Measurements from ENCODE around the gene CDH13. TPM values are rescaled to one million over a fixed set of nuclear protein-coding genes. Genes with fewer than 3 reads are reported as not detected.

Gene CDH13
- total and polyA plus RNA-seq, 9 of the 15 experiments (the other 6 are each of a cell fraction or from before 2014, with no cell fraction given), result 0.03 TPM; not detected in 8

DNA sequence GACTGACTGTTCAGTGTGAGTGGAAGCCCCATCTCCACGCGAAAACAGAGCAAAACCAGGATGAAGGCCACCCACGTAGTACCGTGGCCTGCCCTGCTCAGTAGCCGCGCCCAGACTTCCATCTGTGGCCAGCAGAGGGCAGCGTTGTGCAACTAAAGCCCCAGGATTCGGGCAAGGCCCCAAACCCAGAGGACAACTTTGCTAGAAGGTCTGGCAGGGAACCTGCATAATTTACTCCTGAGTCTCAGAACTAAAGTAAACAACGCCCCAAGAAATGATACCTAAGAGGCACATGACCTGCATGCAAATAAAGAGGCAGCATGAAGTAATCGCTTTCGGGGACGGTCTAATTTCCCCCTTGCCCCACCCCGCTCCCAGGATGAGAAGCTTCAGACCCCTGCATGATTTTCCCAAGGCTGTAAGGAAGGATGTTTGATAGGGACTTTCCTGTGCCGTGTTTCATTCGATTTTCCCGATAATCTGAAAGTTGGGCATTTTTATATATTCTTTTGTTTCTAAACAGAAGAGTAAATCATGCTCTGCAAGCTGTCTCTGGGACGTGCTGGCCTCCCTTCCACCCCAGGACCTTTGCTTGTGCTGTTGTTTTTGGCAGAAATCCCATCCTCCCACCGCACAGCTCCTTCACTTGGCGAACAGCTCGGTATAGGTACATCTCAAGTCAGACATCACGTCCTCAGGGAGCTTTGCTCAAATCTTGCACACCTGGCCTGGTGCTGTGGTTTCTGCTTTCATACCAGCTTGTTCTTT is 1199.6 kb downstream of the CDH13 start (continued):
- TF ChIP-seq HNRNPK (IDR thresholded peaks at IDR 0.05; ENCODE audit: low read depth, low read length, poor library complexity, severe bottlenecking) (no peak), REST (IDR thresholded peaks at IDR 0.05; ENCODE audit: borderline replicate concordance) (peak; percentile 90), REST (CRISPR knock-in tag; IDR thresholded peaks at IDR 0.05; ENCODE audit: low read depth) (no peak), SRSF1 (IDR thresholded peaks at IDR 0.05; ENCODE audit: low read depth, low read length) (no peak), MAX (CRISPR knock-in tag; IDR thresholded peaks at IDR 0.05) (0 out of 2 replicates have a peak, but pooled peaks have one; percentile 12), HNRNPH1 (optimal IDR thresholded peaks at IDR 0.05; ENCODE audit: low read depth, low read length) (no peak), ATF7 (IDR thresholded peaks at IDR 0.05) (peak; percentile 23; the same call in 1 of the 2 replicates), ETS1 (conservative IDR thresholded peaks at IDR 0.05; ENCODE audit: control insufficient read depth, low read depth, low read length) (no peak), HDAC6 (IDR thresholded peaks at IDR 0.05; ENCODE audit: low read depth, low read length) (no peak), DEAF1 (CRISPR knock-in tag; IDR thresholded peaks at IDR 0.05) (peak; percentile 74), ZNF780A (CRISPR knock-in tag; IDR thresholded peaks at IDR 0.05) (no peak), PTTG1 (tag; IDR thresholded peaks at IDR 0.05; ENCODE audit: low read depth) (no peak)

Measured in K562 (cell line).